Breast epithelium (tissue), 3 donors: ENCODE measurements around the gene TEKTIP1.

Source experiments
- POLR2A ChIP-seq: fragments of 450-650 bp; IDR thresholded peaks from one replicate; pipeline ENCODE4 v1.6.1; 2016; ENCODE audit warnings: antibody characterized with exemption, mild to moderate bottlenecking, moderate library complexity
- POLR2AphosphoS5 ChIP-seq, 3 donors: sonication (generic); formaldehyde crosslinking; IDR thresholded peaks; one replicate each; pipeline ENCODE4 v1.6.1; 2017; ENCODE audit warnings: antibody characterized with exemption in 3 of 3
- TF ChIP-seq, protein P1 (sequence below), 3 donors: fragments of 450-650 bp; IDR thresholded peaks; one replicate each; pipeline ENCODE4 v1.5.1; 2016 to 2017; ENCODE audit warnings: antibody characterized with exemption in 3 of 3, mild to moderate bottlenecking in 3 of 3, moderate library complexity in 3 of 3

DNA sequence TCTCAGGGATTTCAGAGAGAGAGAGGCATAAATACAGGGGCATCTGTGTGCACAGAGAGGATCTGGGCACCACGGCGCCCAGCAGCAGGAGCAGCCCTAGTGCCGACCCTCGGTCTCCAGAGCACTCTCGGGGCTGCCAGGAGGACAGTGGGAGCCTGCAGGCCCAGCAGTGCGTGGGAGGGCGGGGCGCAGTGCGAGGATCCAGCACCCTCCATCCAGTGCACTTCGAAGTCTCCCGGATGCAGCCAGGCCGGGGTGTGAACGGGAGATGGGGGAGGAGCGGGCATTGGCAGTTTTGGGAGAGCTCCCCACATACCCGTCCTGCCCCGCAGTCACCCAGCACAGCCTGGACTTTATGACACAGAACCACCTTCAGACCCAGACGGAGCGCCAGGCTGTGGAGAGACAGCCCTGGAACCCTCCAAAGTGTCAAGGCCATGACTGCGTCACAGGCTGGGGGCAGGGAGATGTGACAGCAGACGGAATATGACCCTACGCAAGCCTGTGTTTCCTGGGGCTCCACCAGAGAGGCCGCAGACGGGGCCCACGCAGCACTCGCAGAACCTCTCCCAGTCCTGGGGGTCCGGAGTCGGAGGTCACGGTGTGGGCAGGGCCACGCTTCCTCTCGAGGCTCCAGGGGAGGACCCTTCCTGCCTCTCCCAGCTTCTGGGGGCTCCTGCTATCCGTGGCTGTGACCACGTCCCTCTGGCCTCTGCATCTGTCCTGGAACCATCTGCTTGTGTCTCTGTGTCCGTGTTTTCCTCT is 14.7 kb upstream of the TEKTIP1 start:
- TF ChIP-seq, protein P1, sequence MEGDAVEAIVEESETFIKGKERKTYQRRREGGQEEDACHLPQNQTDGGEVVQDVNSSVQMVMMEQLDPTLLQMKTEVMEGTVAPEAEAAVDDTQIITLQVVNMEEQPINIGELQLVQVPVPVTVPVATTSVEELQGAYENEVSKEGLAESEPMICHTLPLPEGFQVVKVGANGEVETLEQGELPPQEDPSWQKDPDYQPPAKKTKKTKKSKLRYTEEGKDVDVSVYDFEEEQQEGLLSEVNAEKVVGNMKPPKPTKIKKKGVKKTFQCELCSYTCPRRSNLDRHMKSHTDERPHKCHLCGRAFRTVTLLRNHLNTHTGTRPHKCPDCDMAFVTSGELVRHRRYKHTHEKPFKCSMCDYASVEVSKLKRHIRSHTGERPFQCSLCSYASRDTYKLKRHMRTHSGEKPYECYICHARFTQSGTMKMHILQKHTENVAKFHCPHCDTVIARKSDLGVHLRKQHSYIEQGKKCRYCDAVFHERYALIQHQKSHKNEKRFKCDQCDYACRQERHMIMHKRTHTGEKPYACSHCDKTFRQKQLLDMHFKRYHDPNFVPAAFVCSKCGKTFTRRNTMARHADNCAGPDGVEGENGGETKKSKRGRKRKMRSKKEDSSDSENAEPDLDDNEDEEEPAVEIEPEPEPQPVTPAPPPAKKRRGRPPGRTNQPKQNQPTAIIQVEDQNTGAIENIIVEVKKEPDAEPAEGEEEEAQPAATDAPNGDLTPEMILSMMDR (IDR thresholded peaks at IDR 0.05), result no peak
- TF ChIP-seq POLR2AphosphoS5 (IDR thresholded peaks at IDR 0.05), result no peak
- TF ChIP-seq POLR2A, result no peak
